Nephron (organoid): ENCODE measurements around the gene CEP72.

Source experiments
- H3K27ac Mint-ChIP-seq, 3 experiments: 2 replicates each; pipeline ENCODE4 v1.8.0; 2020; ENCODE audit warnings: mixed read lengths in 3 of 3, mild to moderate bottlenecking in 2 of 3, moderate library complexity in 1 of 3
- H3K27me3 Mint-ChIP-seq: 2 replicates; pipeline ENCODE4 v1.8.0; 2021; ENCODE audit warnings: low read depth, mild to moderate bottlenecking, moderate library complexity, mixed read lengths
- H3K36me3 Mint-ChIP-seq: 2 replicates; pipeline ENCODE4 v1.8.0; 2020; ENCODE audit warnings: low read depth, mixed read lengths
- H3K4me1 Mint-ChIP-seq: 2 replicates; pipeline ENCODE4 v1.8.0; 2020; ENCODE audit warnings: mixed read lengths
- H3K4me3 Mint-ChIP-seq, 3 experiments: 2 replicates each; pipeline ENCODE4 v1.8.0; 2020; ENCODE audit warnings: mild to moderate bottlenecking in 3 of 3, mixed read lengths in 3 of 3, moderate library complexity in 2 of 3
- H3K9me3 Mint-ChIP-seq: 2 replicates; pipeline ENCODE4 v1.8.0; 2020; ENCODE audit warnings: mixed read lengths
- TF ChIP-seq, protein P1 (sequence below), 3 experiments: fragments of 200-600 bp; sonication (generic); IDR thresholded peaks; one replicate each; pipeline ENCODE4 v1.5.0; 2021; ENCODE audit warnings: antibody characterized with exemption in 3 of 3; ENCODE audit not compliant: unreplicated experiment in 3 of 3

CEP72 gene

DNA sequence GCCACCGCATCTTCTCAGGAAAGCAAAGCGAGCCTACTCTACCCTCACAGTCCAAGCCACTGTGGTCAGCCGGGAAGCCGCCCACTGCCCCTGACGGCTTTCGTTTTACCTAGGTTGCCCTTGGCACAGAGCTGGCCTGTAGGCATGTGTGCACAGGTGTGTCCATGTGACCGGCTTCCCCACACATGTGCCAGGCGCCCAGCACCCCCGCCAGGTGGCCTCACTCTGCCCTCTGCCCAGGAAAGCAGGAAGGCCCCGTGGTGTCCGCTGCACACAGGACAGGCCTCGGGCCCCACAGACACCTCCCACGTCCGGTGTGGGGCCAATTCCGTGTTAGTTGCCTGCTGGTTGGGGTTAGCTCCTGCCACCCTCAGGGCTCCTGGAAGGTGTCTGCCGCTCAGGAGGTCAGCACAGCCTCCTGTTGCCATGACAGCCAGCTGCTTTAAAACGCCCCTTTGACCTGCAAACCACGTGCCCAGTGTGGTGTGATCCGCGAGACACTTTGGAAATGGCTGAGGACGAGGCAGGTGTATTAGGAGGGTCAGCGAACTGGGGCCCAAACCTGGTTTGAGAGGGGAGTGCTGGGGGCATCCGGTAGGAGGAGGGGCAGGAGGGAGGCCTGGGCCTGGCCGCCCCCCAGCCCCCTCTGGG, 52.3 kb downstream of the CEP72 start:
- Mint-ChIP-seq H3K4me3 (no peak overlapping the region), H3K4me1 (no peaks in the 10 kb centered on the region), H3K9me3 (no peaks in the 10 kb centered on the region), H3K27me3 (no peaks in the 10 kb centered on the region), H3K36me3 (peaks cover 42% of the 10 kb centered on the region), H3K27ac (no peak overlapping the region)
- TF ChIP-seq, protein P1, sequence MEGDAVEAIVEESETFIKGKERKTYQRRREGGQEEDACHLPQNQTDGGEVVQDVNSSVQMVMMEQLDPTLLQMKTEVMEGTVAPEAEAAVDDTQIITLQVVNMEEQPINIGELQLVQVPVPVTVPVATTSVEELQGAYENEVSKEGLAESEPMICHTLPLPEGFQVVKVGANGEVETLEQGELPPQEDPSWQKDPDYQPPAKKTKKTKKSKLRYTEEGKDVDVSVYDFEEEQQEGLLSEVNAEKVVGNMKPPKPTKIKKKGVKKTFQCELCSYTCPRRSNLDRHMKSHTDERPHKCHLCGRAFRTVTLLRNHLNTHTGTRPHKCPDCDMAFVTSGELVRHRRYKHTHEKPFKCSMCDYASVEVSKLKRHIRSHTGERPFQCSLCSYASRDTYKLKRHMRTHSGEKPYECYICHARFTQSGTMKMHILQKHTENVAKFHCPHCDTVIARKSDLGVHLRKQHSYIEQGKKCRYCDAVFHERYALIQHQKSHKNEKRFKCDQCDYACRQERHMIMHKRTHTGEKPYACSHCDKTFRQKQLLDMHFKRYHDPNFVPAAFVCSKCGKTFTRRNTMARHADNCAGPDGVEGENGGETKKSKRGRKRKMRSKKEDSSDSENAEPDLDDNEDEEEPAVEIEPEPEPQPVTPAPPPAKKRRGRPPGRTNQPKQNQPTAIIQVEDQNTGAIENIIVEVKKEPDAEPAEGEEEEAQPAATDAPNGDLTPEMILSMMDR (IDR thresholded peaks at IDR 0.05; ENCODE audit: unreplicated experiment in 3 of 3) = no peak

DNA sequence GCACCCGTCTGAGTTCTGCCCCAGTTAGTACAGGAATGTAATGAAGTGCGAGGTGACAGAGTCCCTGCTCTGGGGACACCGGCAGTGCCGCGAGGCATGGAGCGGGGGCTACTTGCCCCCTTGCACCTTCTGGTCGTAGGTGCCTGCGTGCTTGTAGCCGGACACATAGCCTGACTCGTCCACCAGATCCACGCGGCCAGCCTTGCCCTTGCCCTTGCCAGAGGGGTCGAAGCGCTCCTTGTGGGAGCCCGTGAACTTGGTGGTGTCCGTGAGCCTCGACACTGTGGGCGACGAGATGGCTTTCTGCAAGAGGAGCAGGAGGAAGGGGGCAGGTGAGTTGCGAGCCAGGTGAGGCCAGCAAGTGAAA, 52.8 kb downstream of the CEP72 start:
- Mint-ChIP-seq H3K36me3 (peaks cover 37% of the 10 kb centered on the region), H3K4me3 (no peak overlapping the region), H3K27me3 (no peaks in the 10 kb centered on the region), H3K9me3 (no peaks in the 10 kb centered on the region), H3K27ac (no peak overlapping the region), H3K4me1 (no peaks in the 10 kb centered on the region)
- TF ChIP-seq, protein P1 (IDR thresholded peaks at IDR 0.05; ENCODE audit: unreplicated experiment in 3 of 3) = no peak

DNA sequence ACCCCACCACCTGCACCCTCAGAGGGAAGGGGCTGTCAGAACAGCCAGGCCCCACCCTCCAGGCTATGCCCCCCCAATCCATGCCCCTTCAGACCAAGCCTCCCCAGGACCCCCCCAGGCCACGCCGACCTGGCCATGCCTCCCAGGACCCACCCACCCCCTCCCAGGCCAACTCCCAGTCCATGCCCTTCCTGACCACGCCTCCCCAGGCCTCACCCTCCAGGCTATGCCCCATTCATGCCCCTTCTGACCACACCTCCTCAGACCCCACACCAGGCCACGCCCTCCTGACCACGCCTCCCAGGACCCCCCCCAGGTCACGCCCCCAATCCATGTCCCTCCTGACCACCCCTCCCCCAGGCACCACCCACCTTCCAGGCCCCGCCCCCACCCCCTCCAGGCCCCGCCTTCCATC, 53.4 kb downstream of the CEP72 start:
- H3K4me1 Mint-ChIP-seq = no peaks in the 10 kb centered on the region
- no peaks in the 10 kb centered on the region for H3K27me3 Mint-ChIP-seq
- no peak overlapping the region for H3K27ac Mint-ChIP-seq
- peaks cover 31% of the 10 kb centered on the region for H3K36me3 Mint-ChIP-seq
- H3K4me3 Mint-ChIP-seq = no peak overlapping the region
- no peaks in the 10 kb centered on the region for H3K9me3 Mint-ChIP-seq
- TF ChIP-seq, protein P1 (IDR thresholded peaks at IDR 0.05; ENCODE audit: unreplicated experiment in 3 of 3) = no peak

DNA sequence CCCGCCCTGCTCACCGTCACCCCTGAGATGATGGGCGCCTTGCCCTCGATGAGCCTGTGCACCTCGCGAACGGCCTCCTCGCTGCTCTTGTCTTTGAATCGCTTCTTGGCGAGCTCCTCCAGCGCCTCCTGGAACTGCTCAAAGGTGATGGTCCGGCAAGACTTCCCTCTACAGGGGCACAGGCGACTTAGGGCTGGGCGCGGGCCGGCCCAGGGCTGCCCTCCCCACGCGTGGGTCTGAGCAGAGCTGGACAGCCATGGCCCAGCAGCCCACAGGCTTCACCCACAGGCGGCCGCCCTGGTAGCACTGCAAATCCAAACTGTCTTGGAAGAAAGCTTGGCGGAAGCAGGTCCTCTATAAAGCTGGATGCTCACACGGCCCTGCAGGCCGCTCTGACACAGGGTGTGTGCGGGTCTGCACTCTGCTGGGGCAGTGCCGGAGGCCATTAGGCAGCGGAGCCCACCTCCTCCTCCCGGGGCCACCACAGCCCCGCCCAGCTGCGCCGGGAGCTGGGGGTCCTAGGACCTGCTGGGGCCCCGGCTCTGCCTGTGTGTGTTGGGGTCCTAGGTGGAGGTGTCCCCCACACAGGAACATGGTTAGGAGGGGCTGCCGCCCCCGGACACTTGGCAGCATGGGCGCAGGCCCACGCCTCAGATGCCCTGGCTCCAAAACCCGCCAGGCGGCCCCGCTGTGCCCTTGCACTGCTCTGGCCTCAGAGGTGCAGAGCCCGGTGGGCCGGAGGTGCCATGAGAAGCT, 54.0 kb downstream of the CEP72 start:
- no peaks in the 10 kb centered on the region for H3K27me3 Mint-ChIP-seq

DNA sequence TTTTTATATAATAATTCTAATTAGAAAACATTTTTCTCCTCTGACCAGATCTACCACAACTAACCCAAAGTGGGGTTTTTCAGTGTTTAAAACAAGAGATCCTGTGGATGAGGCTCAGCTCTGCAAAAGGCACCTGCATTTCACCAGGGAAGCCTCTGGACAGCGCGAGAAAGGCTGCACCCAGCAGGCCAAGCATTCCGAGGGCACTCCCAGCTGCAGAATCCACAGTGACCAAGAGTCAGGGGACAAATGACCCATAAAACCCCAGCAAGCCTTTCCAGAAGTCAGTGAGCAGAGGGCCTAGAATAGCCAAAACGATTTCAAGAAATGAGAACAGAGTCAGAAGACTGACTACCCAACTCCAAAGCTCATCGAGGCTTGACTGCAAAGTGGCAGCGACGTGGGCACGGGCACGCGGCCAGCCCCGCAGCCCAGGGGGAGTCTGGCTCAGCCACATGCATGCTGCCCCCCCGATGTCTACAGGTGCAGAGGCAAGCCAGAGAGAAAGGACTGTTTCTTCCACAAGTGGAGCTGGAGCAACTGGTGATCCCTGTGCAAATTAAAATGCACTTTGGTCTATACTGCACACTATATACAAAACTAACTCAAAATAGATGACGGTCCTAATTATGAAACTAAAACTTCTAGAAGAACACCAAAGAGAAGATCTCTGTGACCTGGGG, 54.8 kb downstream of the CEP72 start:
- H3K27ac Mint-ChIP-seq = no peak overlapping the region
- no peaks in the 10 kb centered on the region for H3K4me1 Mint-ChIP-seq
- H3K4me3 Mint-ChIP-seq = no peak overlapping the region
- TF ChIP-seq, protein P1 (IDR thresholded peaks at IDR 0.05; ENCODE audit: unreplicated experiment in 3 of 3) = no peak
- no peaks in the 10 kb centered on the region for H3K27me3 Mint-ChIP-seq
- H3K9me3 Mint-ChIP-seq = no peaks in the 10 kb centered on the region
- H3K36me3 Mint-ChIP-seq = peaks cover 20% of the 10 kb centered on the region

More for the DNA sequence above, 54.0 kb downstream of the CEP72 start:
- Mint-ChIP-seq H3K36me3 (peaks cover 26% of the 10 kb centered on the region), H3K9me3 (no peaks in the 10 kb centered on the region), H3K27ac (no peak overlapping the region), H3K4me3 (no peak overlapping the region), H3K4me1 (no peaks in the 10 kb centered on the region)
- TF ChIP-seq, protein P1 (IDR thresholded peaks at IDR 0.05; ENCODE audit: unreplicated experiment in 3 of 3) = no peak
